Osteoblast (primary cell): ENCODE data around the gene S1PR1. TPM values are rescaled to one million over a fixed set of nuclear protein-coding genes. Genes with fewer than 3 reads are reported as not detected.

Experiments
- DNase-seq: peaks from one replicate; pipeline ENCODE4 v3.0.0; 2011; ENCODE audit warnings: low spot score, mixed read lengths; ENCODE audit not compliant: insufficient read length; ENCODE audit errors: missing footprints
- H2AFZ ChIP-seq: 2 replicates; pipeline ENCODE4 v1.6.0; 2011; ENCODE audit warnings: mild to moderate bottlenecking, low read length
- H3K27ac ChIP-seq: 2 replicates; pipeline ENCODE4 v1.5.1; 2011; ENCODE audit warnings: mild to moderate bottlenecking, low read depth, low read length, moderate library complexity
- H3K27me3 ChIP-seq: 2 replicates; pipeline ENCODE4 v1.6.0; 2012; ENCODE audit warnings: mild to moderate bottlenecking, control low read depth, inconsistent platforms, low read length, moderate library complexity; ENCODE audit not compliant: insufficient read depth
- H3K36me3 ChIP-seq: 2 replicates; pipeline ENCODE4 v1.5.1; 2011; ENCODE audit warnings: mild to moderate bottlenecking, low read length, control low read depth, moderate library complexity; ENCODE audit not compliant: insufficient read depth
- H3K4me1 ChIP-seq: 2 replicates; pipeline ENCODE4 v1.5.1; 2011; ENCODE audit warnings: mild to moderate bottlenecking, low read length, control low read depth, moderate library complexity; ENCODE audit not compliant: insufficient read depth
- H3K4me2 ChIP-seq: 2 replicates; pipeline ENCODE4 v1.6.0; 2011; ENCODE audit warnings: mild to moderate bottlenecking, low read length; ENCODE audit not compliant: insufficient read depth
- H3K4me3 ChIP-seq: fragments of 200-600 bp; sonication (generic); 3 replicates; pipeline ENCODE4 v1.5.1; 2012; ENCODE audit warnings: mild to moderate bottlenecking, low read length, inconsistent platforms; ENCODE audit not compliant: insufficient read depth
- H3K79me2 ChIP-seq: 2 replicates; pipeline ENCODE4 v1.6.0; 2012; ENCODE audit warnings: mild to moderate bottlenecking, low read length, control low read depth, inconsistent platforms; ENCODE audit not compliant: insufficient read depth
- H3K9me3 ChIP-seq: 2 replicates; pipeline ENCODE4 v1.5.1; 2011; ENCODE audit warnings: low read depth, low read length, control low read depth
- H4K20me1 ChIP-seq: 2 replicates; pipeline ENCODE4 v1.6.0; 2012; ENCODE audit warnings: mild to moderate bottlenecking, low read length, control low read depth; ENCODE audit not compliant: insufficient read depth
- CTCF ChIP-seq: IDR thresholded peaks from 2 replicates; pipeline ENCODE4 v1.5.1; 2011; ENCODE audit warnings: mild to moderate bottlenecking, low read depth, low read length, moderate library complexity; ENCODE audit errors: extremely low read depth
- total RNA-seq: library from RNA; depleted of rRNA; stranded (reverse); fragments of >200 nt; gene quantifications from 2 replicates; pipeline ENCODE4 v1.2.3, GENCODE V29; 2012

S1PR1 gene
- total RNA-seq, 1 donor: 25.7 TPM

- peak overlapping the region; percentile 99 for H3K4me2 ChIP-seq
- H3K27me3 ChIP-seq: no peaks in the 10 kb centered on the region
- peak overlapping the region; percentile 85 for H3K4me3 ChIP-seq
- TF ChIP-seq CTCF: peak; percentile 13
- no peaks in the 10 kb centered on the region for H3K79me2 ChIP-seq
- DNase-seq: peak; percentile 57
- H3K27ac ChIP-seq: peak overlapping the region; percentile 45
- peaks cover 4% of the 10 kb centered on the region for H4K20me1 ChIP-seq
- peak overlapping the region; percentile 82 for H2AFZ ChIP-seq
- no peaks in the 10 kb centered on the region for H3K9me3 ChIP-seq
- H3K4me1 ChIP-seq: peaks cover 19% of the 10 kb centered on the region
- H3K36me3 ChIP-seq: peaks cover 9% of the 10 kb centered on the region
These were observed 913 bp upstream of the S1PR1 start for GRCh38 chr1:101235696-101236515.

GRCh38 chr1:101237229-101237837, 514 bp downstream of the S1PR1 start:
- Histone ChIP-seq H3K27ac (peak overlapping the region; percentile 45), H2AFZ (peak overlapping the region; percentile 73), H3K79me2 (no peaks in the 10 kb centered on the region), H3K36me3 (peaks cover 9% of the 10 kb centered on the region), H4K20me1 (peaks cover 4% of the 10 kb centered on the region), H3K4me2 (peak overlapping the region; percentile 99), H3K4me3 (peak overlapping the region; percentile 85), H3K9me3 (no peaks in the 10 kb centered on the region), H3K4me1 (peaks cover 19% of the 10 kb centered on the region), H3K27me3 (no peaks in the 10 kb centered on the region)
- DNase-seq: peak; percentile 86
- TF ChIP-seq CTCF: no peak

- Histone ChIP-seq H2AFZ (no peak overlapping the region), H3K27me3 (no peaks in the 10 kb centered on the region), H3K27ac (peak overlapping the region; percentile 51), H3K36me3 (peaks cover 9% of the 10 kb centered on the region), H3K9me3 (no peaks in the 10 kb centered on the region), H3K79me2 (no peaks in the 10 kb centered on the region), H3K4me2 (peak overlapping the region; percentile 99), H3K4me1 (peaks cover 19% of the 10 kb centered on the region), H3K4me3 (peak overlapping the region; percentile 85), H4K20me1 (peaks cover 4% of the 10 kb centered on the region)
- no peak for TF ChIP-seq CTCF
- no peak for DNase-seq
These were observed 1.3 kb downstream of the S1PR1 start for GRCh38 chr1:101238031-101238628.

- Histone ChIP-seq H3K36me3 (peaks cover 9% of the 10 kb centered on the region), H3K9me3 (no peaks in the 10 kb centered on the region), H2AFZ (no peak overlapping the region), H3K27ac (peak overlapping the region; percentile 51), H3K4me2 (peak overlapping the region; percentile 99), H4K20me1 (peaks cover 4% of the 10 kb centered on the region), H3K4me3 (peak overlapping the region; percentile 85), H3K27me3 (no peaks in the 10 kb centered on the region), H3K4me1 (peaks cover 19% of the 10 kb centered on the region), H3K79me2 (no peaks in the 10 kb centered on the region)
- DNase-seq: peak; percentile 94
- TF ChIP-seq CTCF: peak; percentile 97
These were observed 1.9 kb downstream of the S1PR1 start for GRCh38 chr1:101238681-101239094.
